K562 (cell line): ENCODE data around the gene HPCAL1. TPM values are rescaled to one million over a fixed set of nuclear protein-coding genes. Genes with fewer than 3 reads are reported as not detected.

ENCODE experiments used
- ARHGAP35 ChIP-seq: fragments of 450-650 bp; IDR thresholded peaks from 2 replicates; pipeline ENCODE4 v1.6.1; 2018; ENCODE audit not compliant: partially characterized antibody
- CBX8 ChIP-seq: fragments of 200-600 bp; sonication (generic); IDR thresholded peaks from 2 replicates; pipeline ENCODE4 v1.6.1; 2012; ENCODE audit warnings: borderline replicate concordance, mixed run types, low read depth, mild to moderate bottlenecking, moderate library complexity, mixed read lengths, low read length, control low read depth, inconsistent platforms; ENCODE audit not compliant: poor library complexity, severe bottlenecking; ENCODE audit errors: extremely low read depth
- FIP1L1 ChIP-seq: fragments of 200-400 bp; formaldehyde crosslinking; IDR thresholded peaks from 2 replicates; pipeline ENCODE4 v1.6.1; 2018; ENCODE audit warnings: mild to moderate bottlenecking, low read depth, low read length; ENCODE audit not compliant: poor library complexity, severe bottlenecking
- FOXM1 ChIP-seq, 2 experiments: fragments of 450-650 bp in 1 of 2; sonication (generic) in 1 of 2; formaldehyde crosslinking in 1 of 2; IDR thresholded peaks; 2 replicates each; pipeline versions ENCODE4 v1.6.1 to v1.9.0; 2017 to 2022; ENCODE audit warnings: low read depth in 2 of 2, mild to moderate bottlenecking in 2 of 2, missing genetic modification reagents in 1 of 2, moderate library complexity in 1 of 2
- HLTF ChIP-seq: fragments of 450-650 bp; IDR thresholded peaks from 2 replicates; pipeline ENCODE4 v1.6.1; 2016
- NRF1 ChIP-seq, 2 experiments: fragments of 450-650 bp; IDR thresholded peaks in 1 of 2; conservative IDR thresholded peaks in 1 of 2; 2 replicates each; pipeline ENCODE4 v1.6.1; 2014; ENCODE audit warnings: mild to moderate bottlenecking in 2 of 2
- PHB2 ChIP-seq: fragments of 450-650 bp; IDR thresholded peaks from 2 replicates; pipeline ENCODE4 v1.6.1; 2017; ENCODE audit warnings: low read depth
- POLR2G ChIP-seq: fragments of 200-400 bp; formaldehyde crosslinking; IDR thresholded peaks from 2 replicates; pipeline ENCODE4 v1.6.1; 2017; ENCODE audit warnings: low read depth, mild to moderate bottlenecking, antibody characterized with exemption, low read length, moderate library complexity
- SETDB1 ChIP-seq: IDR thresholded peaks from one replicate; pipeline ENCODE4 v1.6.1; 2012; ENCODE audit warnings: low read length, control low read depth, inconsistent platforms
- SMAD4 ChIP-seq: fragments of 250-450 bp; sonication (Bioruptor Pico); conservative IDR thresholded peaks from 2 replicates; pipeline ENCODE4 v1.8.0; 2021; ENCODE audit warnings: inconsistent platforms, mild to moderate bottlenecking, moderate library complexity
- SRF ChIP-seq, 2 experiments: fragments of 250-450, 450-650 bp in 1 of 2; sonication (Bioruptor Pico) in 1 of 2; sonication (generic) in 1 of 2; formaldehyde crosslinking; IDR thresholded peaks; 2 replicates each; pipeline versions ENCODE4 v1.5.0 to v1.5.1; 2020 to 2022; ENCODE audit warnings: mild to moderate bottlenecking in 1 of 2, missing genetic modification reagents in 1 of 2
- ZKSCAN1 ChIP-seq: fragments of 150-350 bp; IDR thresholded peaks from 2 replicates; pipeline ENCODE4 v1.6.1; 2016; ENCODE audit warnings: low read depth, low read length
- ZNF324 ChIP-seq: fragments of 250-450 bp; sonication (Bioruptor Pico); IDR thresholded peaks from 2 replicates; pipeline ENCODE4 v1.4.0; 2020; ENCODE audit warnings: mild to moderate bottlenecking
- ZNF583 ChIP-seq: fragments of 250-450 bp; sonication (Bioruptor Pico); IDR thresholded peaks from 2 replicates; pipeline ENCODE4 v1.4.0; 2020
- ZNF586 ChIP-seq: fragments of 450-650 bp; formaldehyde crosslinking; conservative IDR thresholded peaks from 2 replicates; pipeline ENCODE4 v1.4.0; 2020; ENCODE audit warnings: mild to moderate bottlenecking, moderate library complexity
- ZNF589 ChIP-seq: fragments of 200-800 bp; sonication (Bioruptor generic); IDR thresholded peaks from 2 replicates; pipeline ENCODE4 v1.6.1; 2016; ENCODE audit warnings: low read depth, missing genetic modification characterization, missing compliant biosample characterization
- ZNF699 ChIP-seq: fragments of 250-450 bp; sonication (Bioruptor Pico); IDR thresholded peaks from 2 replicates; pipeline ENCODE4 v1.8.0; 2021; ENCODE audit warnings: mild to moderate bottlenecking, moderate library complexity; ENCODE audit not compliant: insufficient replicate concordance
- polyA plus RNA-seq, 8 experiments: library from polyadenylated mRNA; depleted of rRNA in 4 of 8; stranded (reverse) in 5 of 8; unstranded in 3 of 8; fragments of >200 nt; fragmentation: Nextera tagmentation in 2 of 8; fragmentation: Illumina TruSeq in 1 of 8; extraction: Ambion mirVana in 2 of 8; extraction: Trizol in 1 of 8; gene quantifications; 2 replicates each; pipeline versions ENCODE4 v1.2.1 to v1.2.3, GENCODE V29; 2011 to 2014; ENCODE audit warnings: inconsistent platforms in 1 of 8, missing spikeins in 1 of 8
- total RNA-seq, 7 experiments: library from RNA; depleted of rRNA in 6 of 7; stranded (reverse); fragments of >200 nt in 6 of 7; fragmentation: Illumina TruSeq in 2 of 7; extraction: Trizol in 2 of 7; gene quantifications; 2 replicates each; pipeline versions ENCODE4 v1.2.1 to v1.2.3, GENCODE V29; 2011 to 2021; ENCODE audit warnings: low replicate concordance in 1 of 7
- TF ChIP-seq, protein P1 (sequence below): sonication (generic); formaldehyde crosslinking; IDR thresholded peaks from 2 replicates; pipeline ENCODE4 v1.8.0; 2022; ENCODE audit warnings: mild to moderate bottlenecking, low read depth, missing genetic modification reagents
- TF ChIP-seq, protein P2 (sequence below): sonication (generic); IDR thresholded peaks from 2 replicates; pipeline ENCODE4 v1.6.1; 2016
- TF ChIP-seq, protein P3 (sequence below): sonication (generic); formaldehyde crosslinking; IDR thresholded peaks from 2 replicates; pipeline ENCODE4 v1.8.0; 2022; ENCODE audit warnings: missing genetic modification reagents, mild to moderate bottlenecking, moderate library complexity, borderline replicate concordance
- TF ChIP-seq, protein P4 (sequence below): fragments of 450-650 bp; IDR thresholded peaks from 2 replicates; pipeline ENCODE4 v1.6.1; 2014; ENCODE audit warnings: low read depth, mild to moderate bottlenecking, moderate library complexity, borderline replicate concordance
- TF ChIP-seq, protein P5 (sequence below): fragments of 250-450 bp; sonication (Bioruptor Pico); IDR thresholded peaks from 2 replicates; pipeline ENCODE4 v1.4.0; 2020; ENCODE audit warnings: borderline replicate concordance

Gene HPCAL1
- total and polyA plus RNA-seq, 9 of the 15 experiments (the other 6 are each of a cell fraction or from before 2014, with no cell fraction given) = 2.7 to 65.5 (median 23.9) TPM

DNA sequence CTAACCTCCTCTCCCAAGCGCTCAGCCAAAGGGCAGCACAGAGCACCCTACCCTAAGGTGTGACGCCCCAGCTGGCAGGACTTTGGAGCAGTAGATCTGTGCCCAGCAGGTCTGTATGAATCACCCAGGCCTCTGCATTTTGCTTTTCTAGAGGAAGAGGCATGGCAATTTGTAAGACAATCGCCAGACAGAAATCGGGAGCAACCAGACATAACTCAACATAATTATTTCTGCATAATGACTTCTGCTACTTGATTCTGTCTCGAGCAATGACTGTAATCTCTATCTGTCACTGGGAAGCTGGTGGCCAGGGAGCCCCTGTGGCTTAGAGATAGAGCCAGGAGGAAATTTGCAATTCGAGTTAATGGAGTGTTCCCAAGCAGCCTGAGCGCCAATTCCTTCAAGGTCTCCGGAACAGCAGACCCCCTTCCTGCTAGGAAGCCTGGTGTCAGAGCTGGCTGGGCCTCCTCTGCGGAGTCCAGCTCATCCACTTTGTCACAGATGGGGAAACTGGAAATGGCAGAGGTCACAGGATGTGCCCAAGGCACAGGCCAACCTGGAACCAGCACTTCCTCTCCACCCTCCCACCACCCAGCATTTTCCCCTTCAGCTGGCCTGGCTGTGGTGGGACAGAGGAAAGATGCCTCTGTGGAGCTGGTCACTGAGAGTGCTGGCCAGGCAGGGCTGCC lies 90.4 kb downstream of the HPCAL1 start (continued):
- TF ChIP-seq, protein P1, sequence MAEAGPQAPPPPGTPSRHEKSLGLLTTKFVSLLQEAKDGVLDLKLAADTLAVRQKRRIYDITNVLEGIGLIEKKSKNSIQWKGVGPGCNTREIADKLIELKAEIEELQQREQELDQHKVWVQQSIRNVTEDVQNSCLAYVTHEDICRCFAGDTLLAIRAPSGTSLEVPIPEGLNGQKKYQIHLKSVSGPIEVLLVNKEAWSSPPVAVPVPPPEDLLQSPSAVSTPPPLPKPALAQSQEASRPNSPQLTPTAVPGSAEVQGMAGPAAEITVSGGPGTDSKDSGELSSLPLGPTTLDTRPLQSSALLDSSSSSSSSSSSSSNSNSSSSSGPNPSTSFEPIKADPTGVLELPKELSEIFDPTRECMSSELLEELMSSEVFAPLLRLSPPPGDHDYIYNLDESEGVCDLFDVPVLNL = no peak
- TF ChIP-seq CBX8 (no peak), ZNF699 (no peak), NRF1 (conservative IDR thresholded peaks at IDR 0.05 in 1 of 2, IDR thresholded peaks at IDR 0.05 in 1 of 2) (no peak), ZNF589 (CRISPR knock-in tag) (peak; percentile 59; the same call in 1 of the 2 replicates), ZNF586 (no peak), FOXM1 (IDR thresholded peaks at IDR 0.05; ENCODE audit: low read depth) (peak; percentile 87), FOXM1 (CRISPR knock-in tag; IDR thresholded peaks at IDR 0.05; ENCODE audit: low read depth) (no peak), SMAD4 (CRISPR knock-in tag) (peak; percentile 96), ARHGAP35 (no peak), ZNF583 (no peak), ZNF324 (no peak), SRF (CRISPR knock-in tag; IDR thresholded peaks at IDR 0.05) (no peak), HLTF (no peak), PHB2 (peak; percentile 73; the same call in 1 of the 2 replicates), SETDB1 (no peak), FIP1L1 (no peak), POLR2G (no peak), ZKSCAN1 (no peak)
- TF ChIP-seq, protein P2, sequence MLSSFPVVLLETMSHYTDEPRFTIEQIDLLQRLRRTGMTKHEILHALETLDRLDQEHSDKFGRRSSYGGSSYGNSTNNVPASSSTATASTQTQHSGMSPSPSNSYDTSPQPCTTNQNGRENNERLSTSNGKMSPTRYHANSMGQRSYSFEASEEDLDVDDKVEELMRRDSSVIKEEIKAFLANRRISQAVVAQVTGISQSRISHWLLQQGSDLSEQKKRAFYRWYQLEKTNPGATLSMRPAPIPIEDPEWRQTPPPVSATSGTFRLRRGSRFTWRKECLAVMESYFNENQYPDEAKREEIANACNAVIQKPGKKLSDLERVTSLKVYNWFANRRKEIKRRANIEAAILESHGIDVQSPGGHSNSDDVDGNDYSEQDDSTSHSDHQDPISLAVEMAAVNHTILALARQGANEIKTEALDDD = no peak
- TF ChIP-seq, protein P3, sequence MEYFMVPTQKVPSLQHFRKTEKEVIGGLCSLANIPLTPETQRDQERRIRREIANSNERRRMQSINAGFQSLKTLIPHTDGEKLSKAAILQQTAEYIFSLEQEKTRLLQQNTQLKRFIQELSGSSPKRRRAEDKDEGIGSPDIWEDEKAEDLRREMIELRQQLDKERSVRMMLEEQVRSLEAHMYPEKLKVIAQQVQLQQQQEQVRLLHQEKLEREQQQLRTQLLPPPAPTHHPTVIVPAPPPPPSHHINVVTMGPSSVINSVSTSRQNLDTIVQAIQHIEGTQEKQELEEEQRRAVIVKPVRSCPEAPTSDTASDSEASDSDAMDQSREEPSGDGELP = peak; percentile 60
- TF ChIP-seq, protein P4, sequence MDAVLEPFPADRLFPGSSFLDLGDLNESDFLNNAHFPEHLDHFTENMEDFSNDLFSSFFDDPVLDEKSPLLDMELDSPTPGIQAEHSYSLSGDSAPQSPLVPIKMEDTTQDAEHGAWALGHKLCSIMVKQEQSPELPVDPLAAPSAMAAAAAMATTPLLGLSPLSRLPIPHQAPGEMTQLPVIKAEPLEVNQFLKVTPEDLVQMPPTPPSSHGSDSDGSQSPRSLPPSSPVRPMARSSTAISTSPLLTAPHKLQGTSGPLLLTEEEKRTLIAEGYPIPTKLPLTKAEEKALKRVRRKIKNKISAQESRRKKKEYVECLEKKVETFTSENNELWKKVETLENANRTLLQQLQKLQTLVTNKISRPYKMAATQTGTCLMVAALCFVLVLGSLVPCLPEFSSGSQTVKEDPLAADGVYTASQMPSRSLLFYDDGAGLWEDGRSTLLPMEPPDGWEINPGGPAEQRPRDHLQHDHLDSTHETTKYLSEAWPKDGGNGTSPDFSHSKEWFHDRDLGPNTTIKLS = no peak
- TF ChIP-seq, protein P5, sequence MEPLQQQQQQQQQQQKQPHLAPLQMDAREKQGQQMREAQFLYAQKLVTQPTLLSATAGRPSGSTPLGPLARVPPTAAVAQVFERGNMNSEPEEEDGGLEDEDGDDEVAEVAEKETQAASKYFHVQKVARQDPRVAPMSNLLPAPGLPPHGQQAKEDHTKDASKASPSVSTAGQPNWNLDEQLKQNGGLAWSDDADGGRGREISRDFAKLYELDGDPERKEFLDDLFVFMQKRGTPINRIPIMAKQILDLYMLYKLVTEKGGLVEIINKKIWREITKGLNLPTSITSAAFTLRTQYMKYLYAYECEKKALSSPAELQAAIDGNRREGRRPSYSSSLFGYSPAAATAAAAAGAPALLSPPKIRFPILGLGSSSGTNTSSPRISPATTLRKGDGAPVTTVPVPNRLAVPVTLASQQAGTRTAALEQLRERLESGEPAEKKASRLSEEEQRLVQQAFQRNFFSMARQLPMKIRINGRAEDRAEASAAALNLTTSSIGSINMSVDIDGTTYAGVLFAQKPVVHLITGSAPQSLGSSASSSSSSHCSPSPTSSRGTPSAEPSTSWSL (CRISPR knock-in tag) = no peak
